NK-92 (cell line): ENCODE data around the gene CERS3.
"Not testable (repeated sequence)": the region's sequence is repeated elsewhere in the genome, so short reads cannot be mapped to it uniquely, and the experiment has no call there.

Experiments
- DNase-seq: peaks from one replicate; lab custom pipeline; 2025; ENCODE audit not compliant: unreplicated experiment; lab: John Stamatoyannopoulos, UW

Gene CERS3

GRCh38 chr15:100468285-100468684, 60.5 kb downstream of the CERS3 start:
- no peak for DNase-seq

GRCh38 chr15:100466073-100466472, 62.7 kb downstream of the CERS3 start:
- DNase-seq, result no peak

GRCh38 chr15:100464888-100465287, 63.9 kb downstream of the CERS3 start:
- DNase-seq, result no peak

- DNase-seq, result no peak
Measured at GRCh38 chr15:100464256-100464655, 64.5 kb downstream of the CERS3 start.

GRCh38 chr15:100463515-100463914, 65.2 kb downstream of the CERS3 start:
- no peak for DNase-seq

GRCh38 chr15:100461049-100461448, 67.7 kb downstream of the CERS3 start:
- no peak for DNase-seq

GRCh38 chr15:100457201-100457600, 71.5 kb downstream of the CERS3 start:
- no peak for DNase-seq

- no peak for DNase-seq
Measured at GRCh38 chr15:100454148-100454547, 74.6 kb downstream of the CERS3 start.

GRCh38 chr15:100448481-100448880, 80.3 kb downstream of the CERS3 start:
- DNase-seq, result no peak

- not testable (repeated sequence) for DNase-seq
Measured at GRCh38 chr15:100441063-100441462, 87.7 kb downstream of the CERS3 start.

GRCh38 chr15:100439514-100439913, 89.2 kb downstream of the CERS3 start:
- DNase-seq, result no peak

- DNase-seq, result no peak
Measured at GRCh38 chr15:100438570-100438969, 90.2 kb downstream of the CERS3 start.

- no peak for DNase-seq
Measured at GRCh38 chr15:100437261-100437660, 91.5 kb downstream of the CERS3 start.

GRCh38 chr15:100434561-100434960, 94.2 kb downstream of the CERS3 start:
- DNase-seq, result no peak

GRCh38 chr15:100434038-100434437, 94.7 kb downstream of the CERS3 start:
- no peak for DNase-seq

- DNase-seq, result no peak
Measured at GRCh38 chr15:100433304-100433703, 95.4 kb downstream of the CERS3 start.

- DNase-seq, result no peak
Measured at GRCh38 chr15:100430411-100430810, 98.3 kb downstream of the CERS3 start.

GRCh38 chr15:100429116-100429728, 99.5 kb downstream of the CERS3 start:
- no peak for DNase-seq

GRCh38 chr15:100426937-100427336, 101.8 kb downstream of the CERS3 start:
- no peak for DNase-seq

- DNase-seq, result no peak
Measured at GRCh38 chr15:100405179-100405578, 123.6 kb downstream of the CERS3 start.

- DNase-seq, result no peak
Measured at GRCh38 chr15:100400996-100401395, 127.8 kb downstream of the CERS3 start.

GRCh38 chr15:100394736-100395440, 133.9 kb downstream of the CERS3 start:
- DNase-seq, result no peak

GRCh38 chr15:100393008-100393407, 135.7 kb downstream of the CERS3 start:
- no peak for DNase-seq
